ENCODE measurements around the gene CHRD. TPM values are rescaled to one million over a fixed set of nuclear protein-coding genes. Genes with fewer than 3 reads are reported as not detected.

CHRD gene
- total RNA-seq, 1 experiment from 2014 or later = 1.8 TPM

- Histone ChIP-seq H3K27ac (ENCODE audit: insufficient read length, low read depth, low read length) (peak overlapping the region; percentile 10), H3K23me2 (ENCODE audit: insufficient read length, low read depth, low read length, poor library complexity, severe bottlenecking) (peaks cover 10% of the 10 kb centered on the region), H4K20me1 (ENCODE audit: control insufficient read depth, insufficient read depth, insufficient read length) (peaks cover 4% of the 10 kb centered on the region), H3K18ac (ENCODE audit: insufficient read length, low read depth, low read length) (peak overlapping the region; percentile 88), H3T11ph (ENCODE audit: low read length) (no peak overlapping the region), H2BK12ac (ENCODE audit: insufficient read length, low read depth, low read length) (no peak overlapping the region), H3K23ac (ENCODE audit: insufficient read length, low read depth, low read length) (no peak overlapping the region), H3K79me2 (ENCODE audit: insufficient read depth, low read length) (no peaks in the 10 kb centered on the region), H2BK15ac (ENCODE audit: low read depth, low read length) (no peak overlapping the region), H3K9me3 (ENCODE audit: control insufficient read depth, low read depth, low read length) (no peaks in the 10 kb centered on the region), H3K4me2 (ENCODE audit: insufficient read depth, insufficient read length, low read length) (peak overlapping the region; percentile 81), H4K91ac (ENCODE audit: insufficient read length, low read depth, low read length) (no peak overlapping the region), H2BK20ac (ENCODE audit: low read depth, low read length, poor library complexity, severe bottlenecking) (no peak overlapping the region), H3K79me1 (ENCODE audit: insufficient read depth, low read depth, low read length, poor library complexity, severe bottlenecking) (no peaks in the 10 kb centered on the region), H3K27me3 (ENCODE audit: insufficient read depth, low read length) (no peaks in the 10 kb centered on the region), H4K8ac (replicated peaks; ENCODE audit: insufficient read length, low read depth, low read length) (no peak overlapping the region), H2BK5ac (ENCODE audit: insufficient read length, low read length) (no peak overlapping the region), H3K9ac (ENCODE audit: extremely low read depth, insufficient read length, low read length) (peak overlapping the region; percentile 31), H3K4me1 (ENCODE audit: insufficient read depth, low read length) (no peaks in the 10 kb centered on the region), H3K14ac (ENCODE audit: insufficient read depth, low read length) (peak overlapping the region; percentile 80), H2BK120ac (ENCODE audit: low read depth, low read length, poor library complexity, severe bottlenecking) (no peak overlapping the region), H2AK5ac (ENCODE audit: insufficient read length, low read length) (no peak overlapping the region), H3K4ac (ENCODE audit: low read depth, low read length) (no peak overlapping the region), H4K5ac (ENCODE audit: insufficient read length, low read depth, low read length) (no peak overlapping the region), H3K56ac (ENCODE audit: insufficient read length, low read depth, low read length) (no peak overlapping the region), H2AFZ (ENCODE audit: low read length) (no peak overlapping the region)
- H3K4me3 Mint-ChIP-seq = peak overlapping the region; percentile 86 to 93
- no peaks in the 10 kb centered on the region; a peak in 1 of 5 replicates for H3K9me3 Mint-ChIP-seq
- WGBS (ENCODE audit: extremely low coverage, insufficient read length, low lambda C conversion rate) = no CpG with 5 or more reads among the region's 77 CpGs
- H3K27me3 Mint-ChIP-seq (ENCODE audit: low read depth) = no peaks in the 10 kb centered on the region; the same call in none of the 2 replicates
- TF ChIP-seq CTCF (conservative IDR thresholded peaks at IDR 0.05) = 0 out of 3 replicates have a peak, but pooled peaks have one; percentile 20
- peak; percentile 92 for DNase-seq
- peaks cover 35 to 51% (median 42%) of the 10 kb centered on the region in 3 experiments for H3K36me3 Mint-ChIP-seq (ENCODE audit: insufficient read depth in 1 of 3, low read depth in 3 of 3)
- H3K4me1 Mint-ChIP-seq = peaks cover 34 to 37% of the 10 kb centered on the region in 2 experiments
- H3K27ac Mint-ChIP-seq = peak overlapping the region; percentile 90 to 98 (median 98)
These were observed 44.0 kb upstream of the CHRD start for GRCh38 chr3:184335661-184336546.
